HG02840 (cell line): Measurements from ENCODE around the gene COX7A2L.
"Not testable (repeated sequence)": the region's sequence is repeated elsewhere in the genome, so short reads cannot be mapped to it uniquely, and the experiment has no call there.

ENCODE experiments used
- ATAC-seq: cut with Tn5 transposase; IDR thresholded peaks from one replicate; pipeline ENCODE4 v1.9.1; 2021; ENCODE audit warnings: mild to moderate bottlenecking, moderate library complexity, moderate number of reproducible peaks; ENCODE audit not compliant: unreplicated experiment, low FRiP score

The COX7A2L gene

GRCh38 chr2:42360890-42361727, at the start of gene COX7A2L:
Gene COX7A2L (minus strand): TSS chr2:42361217. CDS start chr2:42361161, 56 bp downstream.
- ATAC-seq, result peak; percentile 96

GRCh38 chr2:42408009-42408408, 47.0 kb upstream of the COX7A2L start:
- no peak for ATAC-seq

GRCh38 chr2:42407476-42407875, 46.5 kb upstream of the COX7A2L start:
- ATAC-seq, result no peak

- no peak for ATAC-seq
Measured at GRCh38 chr2:42404676-42405075, 43.7 kb upstream of the COX7A2L start.

- ATAC-seq, result no peak
Measured at GRCh38 chr2:42401773-42402172, 40.8 kb upstream of the COX7A2L start.

GRCh38 chr2:42398052-42398451, 37.0 kb upstream of the COX7A2L start:
- not testable (repeated sequence) for ATAC-seq

- not testable (repeated sequence) for ATAC-seq
Measured at GRCh38 chr2:42393320-42393719, 32.3 kb upstream of the COX7A2L start.

GRCh38 chr2:42392191-42392590, 31.2 kb upstream of the COX7A2L start:
- ATAC-seq, result no peak

GRCh38 chr2:42390401-42390969, 29.5 kb upstream of the COX7A2L start:
- no peak for ATAC-seq

- ATAC-seq, result no peak
Measured at GRCh38 chr2:42386682-42387081, 25.7 kb upstream of the COX7A2L start.

- no peak for ATAC-seq
Measured at GRCh38 chr2:42385225-42385624, 24.2 kb upstream of the COX7A2L start.

- no peak for ATAC-seq
Measured at GRCh38 chr2:42383855-42384530, 23.0 kb upstream of the COX7A2L start.

- ATAC-seq, result no peak
Measured at GRCh38 chr2:42382144-42382543, 21.1 kb upstream of the COX7A2L start.

GRCh38 chr2:42380026-42380425, 19.0 kb upstream of the COX7A2L start:
- not testable (repeated sequence) for ATAC-seq

GRCh38 chr2:42378415-42378814, 17.4 kb upstream of the COX7A2L start:
- ATAC-seq, result no peak

GRCh38 chr2:42376758-42377157, 15.7 kb upstream of the COX7A2L start:
- ATAC-seq, result no peak

- ATAC-seq, result no peak
Measured at GRCh38 chr2:42372474-42373200, 11.6 kb upstream of the COX7A2L start.

- no peak for ATAC-seq
Measured at GRCh38 chr2:42371611-42372473, 10.8 kb upstream of the COX7A2L start.

- ATAC-seq, result no peak
Measured at GRCh38 chr2:42369532-42370229, 8.7 kb upstream of the COX7A2L start.
